Kasumi-1 (cell line): Measurements from ENCODE around the gene EGFLAM.
"Not testable (repeated sequence)": the region's sequence is repeated elsewhere in the genome, so short reads cannot be mapped to it uniquely, and the experiment has no call there.

Experiments
- DNase-seq, 2 experiments: peaks; one replicate each; lab custom pipeline; 2025; lab: John Stamatoyannopoulos, UW

The EGFLAM gene

DNA sequence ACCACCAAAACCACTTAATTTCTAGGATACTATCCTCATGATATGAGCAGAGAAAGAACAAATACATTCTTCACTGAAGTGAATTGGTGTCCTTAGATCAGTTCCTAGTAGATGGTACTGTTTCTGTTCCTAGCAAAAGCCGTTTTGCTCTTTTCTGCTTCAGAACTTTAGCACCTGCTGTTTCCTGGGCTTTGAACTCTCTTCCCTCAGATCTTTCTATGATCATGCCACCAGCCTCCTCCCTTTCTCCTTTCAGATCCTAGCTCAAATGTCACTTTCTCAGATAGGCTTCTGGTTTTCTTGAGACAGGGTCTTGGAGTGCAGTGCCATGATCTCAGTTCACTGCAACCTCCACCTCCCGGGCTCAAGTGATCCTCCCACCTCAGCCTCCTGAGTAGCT, 118.0 kb downstream of the EGFLAM start:
- DNase-seq, result no peak

DNA sequence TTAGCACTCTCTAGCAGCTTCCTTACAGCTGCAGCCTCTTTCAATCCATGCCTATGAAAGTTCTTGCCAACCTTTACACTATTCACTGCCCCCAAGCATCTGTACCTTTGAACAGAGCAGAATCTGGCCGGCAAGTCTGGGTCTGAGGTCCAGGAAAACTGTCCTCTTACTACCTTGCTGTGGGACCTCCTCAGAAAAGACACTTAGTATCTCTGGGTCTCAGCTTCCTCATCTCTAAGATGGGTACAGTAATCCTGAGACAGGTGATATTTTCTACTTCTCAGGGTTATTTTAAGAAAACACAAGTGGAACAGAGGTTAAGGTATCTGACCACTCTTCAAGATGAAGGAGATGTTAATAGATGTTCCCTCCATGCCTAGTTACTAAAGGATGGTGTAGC, 120.2 kb downstream of the EGFLAM start:
- DNase-seq, result no peak

DNA sequence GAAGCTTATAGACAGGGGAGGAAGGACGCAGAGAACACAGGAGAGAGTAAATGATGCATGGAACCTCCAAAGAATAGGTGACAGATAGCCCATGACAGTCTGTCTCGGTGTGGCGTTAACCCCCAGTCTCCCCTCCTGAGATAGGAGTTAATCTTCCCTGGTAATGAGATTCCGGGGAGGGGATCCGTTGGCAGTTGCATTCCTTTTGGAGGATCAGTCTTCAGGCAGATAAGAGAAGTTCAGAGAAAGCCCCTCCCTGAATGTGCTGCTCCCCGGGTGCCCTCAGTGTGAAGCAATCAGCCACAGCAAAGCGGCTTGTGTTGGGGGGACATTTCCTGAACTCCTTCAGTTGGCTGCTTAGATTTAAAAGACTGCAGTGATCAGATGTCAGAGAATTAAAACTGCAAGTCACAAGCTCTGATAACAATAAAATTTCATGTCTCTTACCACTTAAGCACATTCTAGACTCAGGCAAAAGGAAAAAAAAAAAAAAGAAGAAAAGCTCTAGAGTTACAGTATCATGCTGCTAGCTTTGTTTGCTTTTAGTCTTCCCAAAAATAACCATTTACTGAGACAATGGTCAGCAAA, 121.1 kb downstream of the EGFLAM start:
- DNase-seq, result peak; percentile 65 to 69

DNA sequence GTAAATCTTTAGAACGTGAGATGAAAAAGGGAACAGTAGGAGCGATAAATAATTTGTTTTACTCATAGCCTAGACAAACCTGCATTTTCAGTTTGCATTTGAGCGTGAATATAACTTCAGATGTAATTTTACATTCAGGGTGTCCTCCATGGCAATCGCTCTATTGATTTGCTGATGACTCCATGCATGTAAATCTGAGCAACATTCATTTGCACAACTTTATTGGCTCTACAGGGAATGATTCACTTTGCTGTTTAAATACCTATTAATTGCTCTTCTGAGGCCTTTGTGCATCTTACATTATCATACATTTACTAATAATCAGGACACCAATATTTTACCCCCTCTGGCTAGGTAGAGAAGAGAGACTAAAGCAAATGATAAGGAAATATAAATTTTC, 122.2 kb downstream of the EGFLAM start:
- no peak for DNase-seq

DNA sequence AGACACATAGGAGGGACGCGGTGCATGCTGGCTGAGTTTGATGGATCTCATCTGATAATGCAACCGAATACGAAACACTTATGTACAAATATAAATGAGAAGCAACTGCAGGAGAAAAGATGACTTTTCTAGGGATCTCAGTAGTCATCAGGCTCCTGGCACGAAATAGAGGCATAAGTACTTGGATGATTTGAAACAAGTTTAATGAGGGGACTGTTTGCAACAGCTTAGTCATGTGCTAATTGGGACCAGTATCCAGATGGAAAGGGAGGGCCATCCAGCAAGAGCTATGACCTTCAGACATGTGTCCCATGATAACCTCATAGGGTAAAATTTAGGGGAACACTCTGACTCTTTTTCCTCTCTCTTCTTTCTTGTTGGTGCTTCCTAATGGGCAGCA, 123.0 kb downstream of the EGFLAM start:
- DNase-seq, result no peak

DNA sequence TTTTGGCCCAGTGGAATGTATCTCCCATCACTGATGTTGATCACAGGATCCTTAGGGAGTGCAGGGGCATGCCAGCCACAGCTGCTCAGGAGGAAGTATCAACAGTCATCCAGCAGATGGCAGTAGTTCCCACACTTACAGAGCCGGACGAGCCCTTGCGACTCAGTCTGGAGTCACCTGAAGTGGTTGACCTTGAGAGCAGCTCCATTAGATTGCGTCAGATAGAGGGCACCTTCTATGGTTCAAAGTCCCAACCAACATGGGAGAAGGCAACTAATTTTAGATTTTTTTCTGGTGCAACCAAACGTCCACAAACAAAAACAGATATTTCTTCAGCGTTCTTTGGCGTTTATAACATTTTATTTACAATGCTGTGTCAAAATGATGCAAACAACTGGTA, 124.5 kb downstream of the EGFLAM start:
- peak; percentile 61 to 65 for DNase-seq

DNA sequence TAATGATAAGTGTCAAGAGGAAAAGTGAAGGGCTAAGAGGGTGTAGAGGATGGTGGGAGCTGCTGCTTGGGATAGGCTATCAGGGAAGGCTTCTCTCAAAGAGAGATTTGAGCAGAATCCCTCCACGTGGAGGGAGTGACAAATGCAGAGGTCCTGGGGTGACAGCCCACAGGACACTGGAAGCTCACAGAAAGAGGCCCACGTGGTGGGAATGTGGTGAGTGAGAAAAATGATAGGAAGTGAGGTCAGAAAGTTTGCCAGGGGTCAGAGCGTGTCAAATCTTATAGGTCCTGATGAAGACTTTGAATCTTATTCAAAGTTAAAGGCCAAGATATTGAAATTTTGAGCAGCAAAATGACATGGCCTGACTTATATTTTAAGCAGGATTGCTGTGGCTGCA, 125.3 kb downstream of the EGFLAM start:
- no peak for DNase-seq

DNA sequence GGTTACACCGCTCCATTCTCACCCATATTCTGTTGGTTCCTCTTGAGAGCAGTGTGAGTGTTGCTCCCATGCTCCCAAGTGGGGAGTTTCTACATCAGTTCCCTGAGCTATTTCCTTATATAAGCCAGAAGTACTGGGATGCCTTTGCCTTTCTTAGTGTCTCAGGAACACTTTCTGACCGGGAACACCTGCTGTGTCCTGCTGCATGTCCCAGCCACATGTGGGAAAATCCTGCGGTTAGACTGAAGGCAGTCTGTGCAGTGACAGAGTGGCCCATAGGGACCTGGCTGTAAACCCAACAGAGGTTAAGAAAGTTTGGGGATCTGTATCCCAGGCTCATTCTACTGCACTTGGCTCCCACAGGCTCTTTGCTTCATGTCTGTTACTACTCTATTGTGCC, 126.0 kb downstream of the EGFLAM start:
- no peak for DNase-seq

DNA sequence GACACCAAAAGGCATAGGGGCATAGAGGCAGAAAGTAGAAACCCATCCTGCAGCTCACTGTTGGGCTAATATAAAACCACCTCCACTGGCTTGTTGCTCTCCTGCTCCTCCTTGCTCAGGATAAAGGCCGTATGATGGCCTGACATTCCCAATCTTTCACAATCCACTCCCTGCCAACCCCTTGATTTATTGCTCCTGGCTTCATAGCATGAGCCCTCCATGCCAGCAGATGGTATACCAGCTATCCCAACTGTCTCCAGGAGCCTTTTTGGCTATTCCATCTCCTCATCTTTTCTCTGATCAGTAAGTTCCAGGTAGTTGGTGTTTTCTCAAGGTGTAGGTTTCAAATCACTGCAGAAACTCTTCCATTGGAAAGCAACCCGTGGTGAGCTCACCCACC, 128.8 kb downstream of the EGFLAM start:
- DNase-seq, result no peak

DNA sequence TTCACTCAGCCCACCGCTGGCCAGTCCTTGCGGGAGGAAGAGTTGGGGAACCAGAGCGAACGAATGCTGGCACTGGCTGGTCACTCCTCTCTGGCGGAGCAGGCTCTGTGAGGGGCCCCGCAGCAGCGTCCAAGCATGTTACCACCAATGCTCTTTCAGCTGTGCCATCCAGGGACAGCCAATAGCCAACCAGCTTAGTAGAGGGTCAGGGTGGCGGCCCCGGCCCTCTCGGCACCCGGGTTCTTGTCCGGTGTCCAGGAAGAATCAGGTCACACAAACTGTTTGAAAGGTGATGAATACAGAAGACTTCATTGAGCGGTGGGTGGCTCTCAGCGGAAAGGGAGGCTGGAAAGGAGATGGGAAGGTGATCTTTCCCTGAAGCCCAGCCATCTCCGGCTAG, 135.3 kb downstream of the EGFLAM start:
- no peak for DNase-seq

DNA sequence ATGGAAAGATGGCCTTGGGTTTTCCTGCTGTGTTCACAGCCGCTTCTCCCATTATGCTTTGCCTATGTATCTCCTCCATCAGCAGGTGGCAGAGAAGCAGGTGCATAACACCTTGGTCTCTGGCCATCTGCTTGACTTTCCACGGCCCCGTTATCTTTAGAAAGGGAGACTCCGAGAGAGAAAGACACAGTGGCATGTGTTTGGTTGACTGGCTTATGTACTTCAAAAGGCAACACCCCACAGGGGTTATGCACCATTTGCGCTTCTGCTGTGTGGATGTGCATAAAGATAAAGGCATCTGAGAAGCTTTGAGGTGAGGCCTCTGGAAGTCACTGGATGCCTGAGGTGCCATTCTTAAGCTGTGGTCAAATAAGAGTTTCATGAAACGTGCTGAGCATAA, 138.4 kb downstream of the EGFLAM start:
- DNase-seq, result no peak

DNA sequence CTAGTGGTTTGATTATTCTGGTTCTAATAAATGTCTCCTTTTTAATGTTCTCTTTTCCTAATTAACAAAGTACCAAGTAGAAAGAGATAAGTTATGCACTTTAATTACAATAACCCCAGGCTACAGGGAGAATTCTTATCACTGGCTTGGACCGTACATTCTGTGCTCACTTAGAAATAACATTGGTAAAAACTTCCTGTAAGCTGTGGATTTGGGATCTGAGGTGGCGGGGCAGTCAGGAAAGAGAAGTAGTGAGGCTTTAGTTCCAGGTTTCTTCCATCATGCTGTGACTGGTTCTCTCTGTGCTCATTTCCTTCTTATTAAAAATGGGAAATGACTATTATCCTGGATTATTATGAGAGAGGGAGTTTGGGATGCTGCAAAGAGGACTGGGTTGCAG, 142.0 kb downstream of the EGFLAM start:
- DNase-seq, result no peak

DNA sequence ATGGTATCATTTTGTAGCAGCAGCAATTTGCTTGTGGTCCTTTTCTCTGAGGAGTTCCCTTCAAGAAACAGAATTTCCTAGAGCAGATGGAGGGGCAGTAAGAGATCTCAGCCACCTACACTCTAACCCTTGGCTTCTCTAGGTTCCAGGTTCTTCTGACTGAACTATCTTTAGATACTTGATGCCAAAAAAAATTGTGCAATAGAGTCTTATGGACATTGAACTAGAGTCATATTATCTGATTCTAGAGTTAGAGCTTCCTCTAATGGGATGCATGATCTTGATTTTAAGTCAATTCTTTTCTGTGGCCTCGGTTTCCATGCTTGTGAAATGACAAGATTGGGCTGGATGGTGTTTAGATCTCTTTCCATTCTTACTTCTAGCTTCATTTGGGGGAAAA, 142.8 kb downstream of the EGFLAM start:
- DNase-seq, result no peak

DNA sequence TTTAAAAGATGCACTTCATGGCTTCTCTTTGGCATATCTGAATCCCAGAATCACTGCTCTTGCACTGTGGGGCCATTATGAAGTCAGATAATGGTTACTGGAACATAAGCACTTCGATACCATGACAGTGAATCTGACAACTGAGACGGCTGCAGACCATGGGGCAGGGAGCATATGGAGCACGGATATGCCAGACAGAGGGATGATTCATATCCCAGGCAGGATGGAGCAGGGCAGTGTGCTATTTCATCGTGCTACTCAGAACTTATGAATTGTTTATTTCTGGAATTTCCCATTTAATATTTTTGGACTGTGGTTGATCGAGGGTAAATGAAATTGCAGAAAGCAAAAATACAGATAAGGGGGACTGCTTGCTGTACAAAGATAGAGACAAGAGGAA, 145.0 kb downstream of the EGFLAM start:
- DNase-seq, result no peak

DNA sequence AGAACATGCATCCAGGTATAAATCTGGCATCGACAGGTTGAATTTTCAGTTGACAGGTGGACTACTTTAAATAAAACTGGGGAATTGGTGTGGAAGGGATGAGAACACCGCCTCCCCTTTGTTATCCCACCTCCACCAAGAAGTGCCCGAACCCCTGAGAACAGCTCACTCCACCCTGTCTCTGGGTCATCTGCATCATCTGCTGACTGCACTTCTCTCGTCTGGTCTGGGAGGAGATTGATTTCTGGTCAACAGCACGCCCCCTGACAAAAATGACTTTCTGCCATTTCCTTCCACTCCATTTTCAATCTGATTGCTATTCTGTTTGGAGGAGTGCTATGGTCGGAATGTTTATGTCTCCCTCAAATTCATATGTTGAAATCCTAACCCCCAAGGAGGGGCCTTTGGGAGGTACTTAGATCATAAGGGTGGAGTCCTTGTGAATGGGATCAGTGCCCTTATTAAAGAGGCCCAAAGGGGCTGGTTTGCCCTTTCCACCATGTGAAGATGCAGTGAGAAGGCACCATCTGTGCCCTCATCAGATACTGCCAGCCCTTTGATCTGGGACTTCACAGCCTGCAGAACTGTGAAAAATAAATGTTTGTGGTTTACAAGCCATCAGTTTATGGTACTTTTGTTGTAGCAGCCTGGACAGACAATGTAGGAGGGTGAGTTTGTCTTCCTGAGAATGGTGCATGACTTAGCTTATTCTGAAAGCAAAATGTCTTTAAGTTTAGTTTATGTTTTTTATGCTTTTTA, 145.7 kb downstream of the EGFLAM start:
- DNase-seq, result no peak

DNA sequence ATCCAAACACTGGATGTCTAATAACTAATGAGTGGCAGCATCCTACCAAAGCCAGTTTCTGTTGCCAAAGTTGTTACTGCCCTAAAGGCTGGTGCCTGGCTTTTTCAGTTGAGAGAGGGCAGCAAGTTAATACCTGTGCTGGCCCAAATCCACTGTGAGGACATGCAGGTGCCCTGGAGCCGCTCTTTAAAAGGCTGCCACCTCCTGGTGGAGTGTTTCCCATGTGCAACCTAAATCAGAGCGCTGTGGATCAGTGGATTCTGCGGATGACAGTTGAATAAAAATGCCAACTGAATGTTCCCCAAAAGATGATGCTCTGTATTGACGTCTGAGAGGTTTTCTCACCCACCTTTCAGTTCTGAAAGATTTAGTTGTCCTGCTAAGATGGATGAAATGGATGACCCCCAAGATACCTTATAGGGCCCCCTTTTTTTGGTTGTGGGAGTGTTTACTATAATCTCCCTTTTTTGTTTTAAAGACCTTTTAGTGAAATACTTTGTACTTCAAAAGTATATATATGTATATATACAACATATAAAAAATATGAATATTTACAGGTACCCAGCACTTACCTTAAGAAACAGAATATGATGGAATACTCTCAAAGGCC, 146.4 kb downstream of the EGFLAM start:
- DNase-seq, result no peak

DNA sequence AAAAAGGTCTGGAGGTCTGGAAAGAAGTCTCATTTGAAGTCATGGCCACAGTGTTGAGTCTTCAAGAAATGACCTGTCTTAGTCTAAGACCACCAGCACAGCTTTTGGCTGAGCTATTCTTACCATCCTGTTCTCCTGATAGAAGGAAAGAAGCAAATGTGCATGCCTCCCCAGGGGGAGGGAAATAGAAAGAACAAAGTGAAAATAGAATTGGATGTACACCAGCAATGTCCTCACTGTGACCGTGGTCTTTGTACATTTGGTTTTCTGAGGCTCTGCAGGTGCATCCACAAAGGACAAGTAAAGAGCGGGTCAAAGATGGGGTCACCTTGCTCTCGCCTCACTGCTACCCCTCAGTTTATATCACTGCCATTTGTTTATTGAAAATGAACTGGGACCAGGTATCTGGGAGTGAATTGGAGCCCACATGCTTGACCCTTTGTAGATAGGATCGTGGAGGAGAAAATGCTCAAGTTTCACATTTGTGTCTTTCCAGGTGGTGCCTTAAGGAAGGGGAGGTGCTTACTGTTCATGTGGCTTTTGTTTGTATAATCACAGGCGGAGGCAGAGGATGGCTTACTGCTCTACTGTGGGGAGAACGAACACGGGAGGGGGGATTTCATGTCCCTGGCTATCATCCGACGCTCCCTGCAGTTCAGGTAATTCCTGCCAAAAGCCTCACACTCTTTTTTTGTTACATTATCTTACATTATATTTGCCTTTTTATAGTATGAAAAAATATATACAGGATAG, 150.3 kb downstream of the EGFLAM start:
- no peak for DNase-seq

DNA sequence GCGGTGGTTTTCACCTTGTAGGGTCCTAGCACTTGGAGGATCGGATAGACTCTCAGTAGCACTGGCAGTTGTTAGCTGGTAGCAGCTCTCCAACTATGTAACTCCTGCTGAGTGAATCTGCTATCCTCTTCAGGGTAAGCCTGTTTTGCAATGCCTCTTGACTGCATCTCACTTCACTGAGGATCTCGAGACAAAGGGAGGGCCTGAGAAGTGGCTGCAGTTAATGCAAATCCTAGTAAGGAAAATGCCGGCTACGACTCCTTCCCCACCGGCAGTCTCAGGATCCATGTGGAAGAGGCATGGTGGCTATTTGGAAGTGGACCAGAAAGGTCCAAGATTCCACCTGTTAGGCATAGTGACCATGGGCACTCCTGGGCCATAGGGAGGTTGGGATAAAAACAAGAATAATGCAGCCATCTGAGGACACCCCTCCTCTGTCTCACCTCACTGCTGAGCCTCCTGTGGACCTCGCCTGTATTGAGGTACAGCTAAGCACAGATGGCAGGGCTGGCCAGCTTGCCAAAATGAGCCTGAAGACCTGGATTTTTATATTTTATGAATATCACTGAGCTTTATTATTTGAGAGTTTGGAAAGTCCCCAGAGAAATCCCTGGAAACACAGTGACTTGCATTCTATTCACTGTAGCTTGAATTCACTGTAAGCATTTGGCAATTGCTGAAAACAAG, 152.1 kb downstream of the EGFLAM start:
- no peak for DNase-seq

DNA sequence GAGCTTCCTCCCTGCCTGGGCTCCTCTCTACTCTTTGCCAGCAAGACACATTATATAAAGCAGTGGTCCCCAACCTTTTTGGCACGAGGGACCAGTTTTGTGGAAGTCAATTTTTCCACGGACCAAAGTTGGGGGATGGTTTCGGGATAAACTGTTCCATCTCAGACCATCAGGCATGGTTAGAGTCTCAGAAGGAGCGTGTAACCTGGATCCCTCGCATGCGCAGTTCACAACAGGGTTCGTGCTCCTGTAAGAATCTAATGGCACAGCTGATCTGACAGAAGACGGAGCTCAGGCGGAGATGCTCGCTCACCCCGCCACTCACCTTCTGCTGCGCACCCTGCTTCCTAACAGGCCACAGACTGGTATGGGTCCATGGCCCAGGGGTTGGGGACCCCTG, 155.3 kb downstream of the EGFLAM start:
- DNase-seq, result no peak

DNA sequence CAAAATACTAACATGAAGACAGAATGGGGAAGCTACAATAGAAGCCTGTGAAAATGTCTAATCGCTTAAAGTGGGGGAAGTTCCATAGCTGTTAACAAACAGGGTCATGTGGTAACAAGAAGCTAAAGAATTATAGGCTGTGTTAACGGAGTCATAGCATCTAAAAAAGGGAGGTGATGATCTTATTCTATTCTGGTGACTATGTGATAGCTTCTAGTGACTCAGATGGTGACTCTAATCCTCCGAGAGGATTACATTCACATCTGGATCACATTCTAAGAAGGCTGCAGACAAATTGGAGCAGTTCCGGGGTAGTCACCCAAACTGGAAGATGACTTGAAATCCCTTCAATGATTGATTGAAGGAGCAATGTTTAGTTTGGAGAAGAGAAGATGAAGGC, 156.0 kb downstream of the EGFLAM start:
- DNase-seq, result no peak

DNA sequence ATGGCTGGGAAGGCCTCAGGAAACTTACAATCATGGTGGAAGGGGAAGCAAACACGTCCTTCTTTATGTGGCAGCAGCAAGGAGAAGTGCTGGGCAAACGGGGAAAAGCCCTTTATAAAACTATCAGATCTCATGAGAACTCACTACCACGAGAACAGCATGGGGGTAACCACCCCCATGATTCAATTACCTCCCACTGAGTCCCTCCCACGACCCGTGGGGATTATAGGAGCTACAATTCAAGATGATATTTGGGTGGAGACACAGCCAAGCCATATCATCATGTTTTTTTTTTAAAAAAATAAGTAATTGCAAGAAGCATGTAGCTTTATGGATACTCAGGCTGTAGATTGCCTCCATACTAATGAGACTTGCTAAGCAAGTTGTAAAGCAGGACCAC, 157.4 kb downstream of the EGFLAM start:
- not testable (repeated sequence) for DNase-seq

DNA sequence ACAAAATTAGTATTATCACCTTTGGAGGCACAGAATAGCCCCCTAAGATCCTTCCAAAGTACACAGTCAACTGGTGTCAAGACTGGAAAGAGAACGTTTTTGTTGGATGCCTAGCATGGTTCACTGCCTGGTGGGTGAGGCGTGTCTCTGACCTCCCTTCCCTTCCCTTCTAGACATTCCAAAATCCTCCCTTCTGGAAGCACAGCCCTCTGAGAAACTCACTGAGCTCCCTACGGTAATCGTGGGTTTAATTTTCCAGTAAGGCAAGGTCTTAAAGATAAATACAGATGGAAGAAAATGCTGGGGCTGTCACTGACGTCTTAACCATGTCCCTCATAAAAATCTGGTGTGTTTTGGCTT, 159.3 kb downstream of the EGFLAM start:
- no peak for DNase-seq
